K562 (cell line): ENCODE data around the gene DHX35. TPM values are rescaled to one million over a fixed set of nuclear protein-coding genes. Genes with fewer than 3 reads are reported as not detected.

ENCODE experiments used
- CBX3 ChIP-seq, 2 experiments: IDR thresholded peaks; 1 replicate in 1 of 2; 2 replicates in 1 of 2; pipeline ENCODE4 v1.6.1; 2012; ENCODE audit warnings: inconsistent platforms in 2 of 2, low read length in 2 of 2, borderline replicate concordance in 1 of 2, control low read depth in 1 of 2
- DLX4 ChIP-seq: fragments of 250-450 bp; sonication (Bioruptor Pico); IDR thresholded peaks from 2 replicates; pipeline ENCODE4 v1.6.1; 2021; ENCODE audit warnings: mild to moderate bottlenecking
- KDM1A ChIP-seq, 2 experiments: fragments of 450-650 bp; IDR thresholded peaks; 2 replicates each; pipeline ENCODE4 v1.6.1; 2016; ENCODE audit warnings: mild to moderate bottlenecking in 2 of 2
- MAZ ChIP-seq, 2 experiments: fragments of 450-650 bp in 1 of 2; sonication (generic) in 1 of 2; formaldehyde crosslinking; IDR thresholded peaks in 1 of 2; conservative IDR thresholded peaks in 1 of 2; 2 replicates each; pipeline versions ENCODE4 v1.4.0 to v1.5.0; 2020; ENCODE audit warnings: mild to moderate bottlenecking in 1 of 2, missing genetic modification reagents in 1 of 2
- MCM5 ChIP-seq: fragments of 450-650 bp; IDR thresholded peaks from 2 replicates; pipeline ENCODE4 v1.6.1; 2016; ENCODE audit warnings: low read depth
- NCOA4 ChIP-seq: fragments of 450-650 bp; IDR thresholded peaks from 2 replicates; pipeline ENCODE4 v1.6.1; 2018; ENCODE audit warnings: mild to moderate bottlenecking; ENCODE audit not compliant: partially characterized antibody
- NFXL1 ChIP-seq: fragments of 450-650 bp; formaldehyde crosslinking; IDR thresholded peaks from 2 replicates; pipeline ENCODE4 v1.4.0; 2021; ENCODE audit warnings: mild to moderate bottlenecking
- NR0B1 ChIP-seq: fragments of 450-650 bp; IDR thresholded peaks from one replicate; pipeline ENCODE4 v1.6.1; 2018; ENCODE audit warnings: mild to moderate bottlenecking, moderate library complexity; ENCODE audit not compliant: partially characterized antibody
- STAT6 ChIP-seq: sonication (generic); formaldehyde crosslinking; IDR thresholded peaks from 2 replicates; pipeline ENCODE4 v1.8.1; 2023; ENCODE audit warnings: mild to moderate bottlenecking, missing genetic modification reagents
- TSHZ1 ChIP-seq: fragments of 250-450 bp; sonication (Bioruptor Pico); IDR thresholded peaks from 2 replicates; pipeline ENCODE4 v1.4.0; 2020; ENCODE audit warnings: mild to moderate bottlenecking, moderate library complexity
- ZHX1 ChIP-seq: fragments of 150-350 bp; conservative IDR thresholded peaks from 2 replicates; pipeline ENCODE4 v1.6.1; 2014; ENCODE audit warnings: low read length
- ZNF384 ChIP-seq: IDR thresholded peaks from 2 replicates; pipeline ENCODE4 v1.6.1; 2012; ENCODE audit warnings: low read depth, low read length, improper control_type of control experiment
- ZNF398 ChIP-seq: fragments of 250-450 bp; sonication (Bioruptor Pico); IDR thresholded peaks from 2 replicates; pipeline ENCODE4 v1.8.0; 2021; ENCODE audit warnings: moderate library complexity, mild to moderate bottlenecking, inconsistent platforms
- ZNF561 ChIP-seq: fragments of 450-650 bp; formaldehyde crosslinking; conservative IDR thresholded peaks from 2 replicates; pipeline ENCODE4 v1.4.0; 2020; ENCODE audit warnings: mild to moderate bottlenecking, moderate library complexity
- polyA plus RNA-seq, 8 experiments: library from polyadenylated mRNA; depleted of rRNA in 4 of 8; stranded (reverse) in 5 of 8; unstranded in 3 of 8; fragments of >200 nt; fragmentation: Nextera tagmentation in 2 of 8; fragmentation: Illumina TruSeq in 1 of 8; extraction: Ambion mirVana in 2 of 8; extraction: Trizol in 1 of 8; gene quantifications; 2 replicates each; pipeline versions ENCODE4 v1.2.1 to v1.2.3, GENCODE V29; 2011 to 2014; ENCODE audit warnings: inconsistent platforms in 1 of 8, missing spikeins in 1 of 8
- total RNA-seq, 7 experiments: library from RNA; depleted of rRNA in 6 of 7; stranded (reverse); fragments of >200 nt in 6 of 7; fragmentation: Illumina TruSeq in 2 of 7; extraction: Trizol in 2 of 7; gene quantifications; 2 replicates each; pipeline versions ENCODE4 v1.2.1 to v1.2.3, GENCODE V29; 2011 to 2021; ENCODE audit warnings: low replicate concordance in 1 of 7

DHX35 gene
- total and polyA plus RNA-seq, 9 of the 15 experiments (the other 6 are each of a cell fraction or from before 2014, with no cell fraction given): 6.5 to 25.6 (median 16.9) TPM

- TF ChIP-seq NR0B1: no peak
- TF ChIP-seq NFXL1 (CRISPR knock-in tag): no peak
- no peak for TF ChIP-seq STAT6 (CRISPR knock-in tag)
- no peak for TF ChIP-seq ZNF561
- TF ChIP-seq KDM1A (IDR thresholded peaks at IDR 0.05): no peak
- TF ChIP-seq ZNF398: no peak
- no peak for TF ChIP-seq TSHZ1 (CRISPR knock-in tag)
- no peak for TF ChIP-seq ZNF384
- no peak for TF ChIP-seq NCOA4
- TF ChIP-seq CBX3 (IDR thresholded peaks at IDR 0.05; ENCODE audit: borderline replicate concordance in 1 of 2, low read length in 2 of 2): no peak
- no peak for TF ChIP-seq MCM5
- TF ChIP-seq MAZ (CRISPR knock-in tag; conservative IDR thresholded peaks at IDR 0.05 in 1 of 2, IDR thresholded peaks at IDR 0.05 in 1 of 2): peak; percentile 44 to 48; a peak in 1 of 4 replicates
- no peak for TF ChIP-seq DLX4 (CRISPR knock-in tag)
- no peak for TF ChIP-seq ZHX1
These were observed 86.0 kb downstream of the DHX35 start (continued) for GRCh38 chr20:39048000-39048696.
